Activated CD4-positive, alpha-beta T cell treated with anti-CD3 and anti-CD28 coated beads for 4 hours (primary cell): ENCODE data around the gene FOXD2.
A peak's percentile ranks its signal among the peaks of the same experiment; 100 is the strongest.

Experiments
- DNase-seq, 2 donors: peaks; one replicate each; pipeline ENCODE4 v3.0.0-alpha.2; 2020

FOXD2 gene

GRCh38 chr1:47437447-47438164, at the start of gene FOXD2:
Gene FOXD2 (plus strand): TSS chr1:47438044. CDS start chr1:47438136, 92 bp downstream.
- DNase-seq, result peak; percentile 89 to 91

- peak; percentile 13 to 15 for DNase-seq
Observed at GRCh38 chr1:47388891-47389238, 49.0 kb upstream of the FOXD2 start.

GRCh38 chr1:47389731-47390130, 48.1 kb upstream of the FOXD2 start:
- no peak for DNase-seq

- DNase-seq, result no peak
Observed at GRCh38 chr1:47390843-47391242, 47.0 kb upstream of the FOXD2 start.

- DNase-seq, result no peak
Observed at GRCh38 chr1:47393141-47393540, 44.7 kb upstream of the FOXD2 start.

GRCh38 chr1:47395433-47395832, 42.4 kb upstream of the FOXD2 start:
- DNase-seq, result no peak

GRCh38 chr1:47396671-47397196, 41.1 kb upstream of the FOXD2 start:
- DNase-seq, result no peak

GRCh38 chr1:47399138-47399845, 38.6 kb upstream of the FOXD2 start:
- DNase-seq, result no peak

- DNase-seq, result no peak
Observed at GRCh38 chr1:47399846-47400155, 38.0 kb upstream of the FOXD2 start.

- no peak for DNase-seq
Observed at GRCh38 chr1:47401761-47402160, 36.1 kb upstream of the FOXD2 start.

GRCh38 chr1:47402591-47402990, 35.3 kb upstream of the FOXD2 start:
- no peak for DNase-seq

GRCh38 chr1:47403321-47403910, 34.4 kb upstream of the FOXD2 start:
- no peak for DNase-seq

- no peak for DNase-seq
Observed at GRCh38 chr1:47405697-47406096, 32.1 kb upstream of the FOXD2 start.

GRCh38 chr1:47406966-47407365, 30.9 kb upstream of the FOXD2 start:
- no peak for DNase-seq

- no peak for DNase-seq
Observed at GRCh38 chr1:47407481-47407880, 30.4 kb upstream of the FOXD2 start.

GRCh38 chr1:47409311-47410067, 28.4 kb upstream of the FOXD2 start:
- DNase-seq, result no peak

- DNase-seq, result no peak
Observed at GRCh38 chr1:47410068-47410455, 27.8 kb upstream of the FOXD2 start.

GRCh38 chr1:47411436-47411835, 26.4 kb upstream of the FOXD2 start:
- no peak for DNase-seq

- DNase-seq, result no peak
Observed at GRCh38 chr1:47412437-47412836, 25.4 kb upstream of the FOXD2 start.

GRCh38 chr1:47415728-47416318, 22.0 kb upstream of the FOXD2 start, which contains the start of gene FOXE3:
Gene FOXE3 (plus strand): TSS chr1:47416285. CDS start chr1:47416316, 31 bp downstream.
- DNase-seq, result no peak

GRCh38 chr1:47416319-47417169, 21.3 kb upstream of the FOXD2 start:
- no peak for DNase-seq
